GM21723 (cell line): ENCODE measurements around the gene ANKS3.

ENCODE experiments used
- ATAC-seq: cut with Tn5 transposase; IDR thresholded peaks from one replicate; pipeline ENCODE4 v1.9.1; 2021; ENCODE audit warnings: mild to moderate bottlenecking, moderate library complexity; ENCODE audit not compliant: unreplicated experiment

Gene ANKS3

GRCh38 chr16:4698321-4699045 is 35.6 kb downstream of the ANKS3 start:
- no peak for ATAC-seq

DNA sequence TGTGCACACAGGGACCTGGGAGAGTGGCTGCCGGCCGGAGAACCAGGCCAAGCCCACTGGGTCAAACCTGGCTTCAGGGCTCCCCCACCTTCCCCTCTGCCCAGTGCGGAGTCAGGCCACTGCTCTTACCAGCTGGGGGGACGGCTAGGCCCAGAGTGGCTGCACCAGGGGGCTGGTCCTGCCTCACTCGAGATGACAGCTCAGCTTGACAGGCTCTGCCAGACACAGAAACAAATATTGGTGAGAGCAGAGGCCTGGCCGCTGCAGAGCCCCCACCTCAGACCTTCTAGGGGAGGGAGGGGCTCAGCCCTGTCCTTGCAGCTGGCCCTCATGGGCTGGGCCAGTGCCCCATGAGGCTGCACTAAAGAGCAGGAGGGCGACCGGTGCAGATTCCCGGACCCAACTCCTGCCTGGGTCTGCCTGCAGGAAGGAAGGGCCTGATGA is 36.2 kb downstream of the ANKS3 start:
- no peak for ATAC-seq

DNA sequence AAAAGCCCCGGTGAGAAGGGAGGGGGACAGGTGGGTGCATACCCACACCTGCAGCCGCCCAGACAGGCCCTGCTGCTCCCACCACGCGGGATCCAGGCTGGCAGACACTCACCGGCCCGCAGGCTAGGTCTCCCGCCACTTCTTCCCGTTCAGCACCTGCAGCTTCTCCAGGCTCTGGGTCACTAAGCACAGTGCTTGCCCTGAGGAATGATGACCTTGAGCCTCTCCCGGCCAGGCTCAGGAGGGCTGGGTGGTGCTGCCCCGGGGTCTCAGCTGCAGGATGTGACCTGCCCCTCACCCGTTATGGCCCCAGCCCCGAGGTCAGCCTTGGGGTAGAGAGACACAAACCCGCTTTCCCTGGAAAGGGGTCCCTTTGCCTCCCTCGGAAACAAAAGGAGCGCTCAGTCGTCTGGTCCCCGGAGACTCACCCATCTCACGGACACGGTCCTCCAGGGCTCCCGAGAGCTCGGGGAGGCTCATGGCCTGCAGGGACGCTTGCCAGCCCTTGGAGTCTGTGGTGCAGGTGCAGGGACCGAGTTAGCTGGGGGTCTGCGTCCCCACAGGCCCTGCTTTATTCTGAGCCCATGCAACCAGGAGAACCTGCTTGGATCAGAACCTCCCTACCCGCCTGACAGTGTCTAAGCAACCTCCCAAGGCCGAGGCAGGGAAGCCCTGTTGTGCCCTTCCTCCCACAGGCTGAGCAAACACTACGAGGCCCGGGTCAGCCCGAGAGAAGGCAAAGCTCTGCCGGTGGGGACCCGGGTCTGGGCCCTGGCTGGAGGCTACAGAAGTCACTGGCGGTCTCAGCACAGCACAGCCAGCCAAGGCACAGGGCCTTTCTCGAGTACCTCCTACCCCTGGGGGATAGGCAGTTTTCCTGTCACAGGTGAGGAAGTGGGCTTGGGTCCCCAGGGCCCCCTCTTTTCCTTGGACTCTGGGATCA is 36.9 kb downstream of the ANKS3 start:
- no peak for ATAC-seq

GRCh38 chr16:4696172-4696904 is 37.7 kb downstream of the ANKS3 start:
- ATAC-seq: no peak

DNA sequence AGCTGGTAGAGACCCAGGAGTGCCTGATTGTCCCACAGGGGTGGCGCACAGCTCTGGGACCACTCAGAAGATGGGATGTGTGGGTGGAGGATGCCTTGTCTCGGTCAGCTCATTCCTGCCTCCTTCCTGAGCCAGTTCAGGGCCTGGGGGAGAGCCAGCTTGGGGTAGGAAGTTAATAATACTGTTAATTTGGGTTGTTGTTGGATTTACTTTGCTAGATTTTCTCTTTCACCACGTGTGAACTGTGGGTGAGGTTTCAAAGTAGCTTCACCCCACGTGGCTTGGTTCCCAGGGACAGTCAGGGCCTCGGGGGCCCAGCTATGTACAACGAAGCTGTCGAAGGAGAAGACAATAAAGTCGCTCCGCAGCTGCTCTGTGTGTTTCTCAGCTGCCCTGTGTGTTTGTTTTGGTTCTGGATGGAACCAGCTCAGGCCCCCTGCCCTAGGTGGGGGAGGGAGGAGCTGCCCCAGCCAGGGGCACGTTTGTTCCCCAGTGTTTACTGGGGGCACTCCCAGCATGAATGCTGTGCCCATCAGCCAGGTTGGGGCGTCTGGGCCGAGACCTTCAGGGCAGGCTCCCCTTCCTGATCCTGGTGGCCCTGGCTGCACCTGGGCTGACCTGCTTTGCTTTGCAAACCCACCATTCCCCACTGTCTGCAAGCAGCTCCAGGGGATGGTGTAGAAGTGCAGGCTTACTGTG is 38.4 kb downstream of the ANKS3 start:
- ATAC-seq: no peak

DNA sequence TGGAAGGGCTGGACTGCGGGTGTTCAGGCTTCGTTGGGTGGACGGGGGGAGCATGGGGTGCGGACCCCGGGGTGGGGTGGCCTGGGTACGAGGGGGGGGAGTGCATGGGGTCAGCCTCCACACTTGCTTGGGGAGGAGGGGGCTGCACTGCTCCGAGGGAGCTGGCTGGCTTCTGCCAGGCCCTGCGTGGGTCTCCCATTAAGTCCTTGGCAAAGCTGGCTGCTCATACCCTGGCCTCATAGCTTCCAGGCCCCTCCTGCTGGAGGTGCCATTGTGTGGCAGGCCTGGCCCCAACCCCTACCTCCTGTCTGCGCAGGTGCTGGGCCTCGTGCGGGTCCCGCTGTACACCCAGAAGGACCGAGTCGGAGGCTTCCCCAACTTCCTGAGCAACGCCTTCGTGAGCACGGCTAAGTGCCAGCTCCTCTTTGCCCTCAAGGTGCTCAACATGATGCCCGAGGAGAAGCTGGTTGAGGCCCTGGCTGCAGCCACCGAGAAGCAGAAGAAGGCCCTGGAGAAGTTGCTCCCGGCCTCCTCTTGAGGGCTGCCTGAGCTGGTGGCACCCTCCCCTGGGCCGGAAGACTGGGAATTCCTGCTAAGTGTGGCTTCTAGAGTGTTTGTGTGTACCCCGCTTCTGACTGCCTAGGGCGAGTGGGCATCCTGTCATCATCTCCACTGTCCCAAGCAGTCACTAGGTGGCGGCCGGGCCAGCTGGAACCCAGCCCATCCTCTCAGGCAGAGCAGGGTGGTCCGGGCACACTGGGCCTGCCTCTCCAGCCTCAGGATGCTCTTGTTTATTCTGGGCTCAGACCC is 39.2 kb downstream of the ANKS3 start:
- no peak for ATAC-seq

DNA sequence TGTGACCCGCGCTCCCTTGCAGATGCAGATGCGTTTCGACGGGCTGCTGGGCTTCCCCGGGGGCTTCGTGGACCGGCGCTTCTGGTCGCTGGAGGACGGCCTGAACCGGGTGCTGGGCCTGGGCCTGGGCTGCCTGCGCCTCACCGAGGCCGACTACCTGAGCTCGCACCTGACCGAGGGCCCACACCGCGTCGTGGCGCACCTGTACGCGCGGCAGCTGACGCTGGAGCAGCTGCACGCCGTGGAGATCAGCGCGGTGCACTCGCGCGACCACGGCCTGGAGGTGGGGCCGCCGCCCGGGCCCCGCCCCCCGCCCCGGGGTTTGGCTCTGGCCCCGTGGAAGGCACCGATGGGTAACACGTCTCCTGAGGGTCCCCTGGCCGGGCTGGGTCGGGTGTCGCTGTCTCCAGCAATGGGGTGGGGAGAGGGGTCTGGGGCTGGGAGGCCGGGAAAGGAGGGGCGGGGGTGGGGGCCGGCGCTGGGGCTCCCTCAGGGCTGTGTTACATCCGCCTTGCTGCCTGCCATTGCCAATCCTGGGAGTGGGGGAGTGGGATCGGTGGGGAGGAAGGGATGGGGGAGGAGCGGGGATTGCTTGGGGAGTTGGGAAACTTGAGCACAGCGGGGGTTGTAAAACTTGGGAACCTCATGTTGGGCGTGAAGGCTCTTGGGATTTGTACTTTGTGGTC is 40.0 kb downstream of the ANKS3 start:
- peak; percentile 5 for ATAC-seq

DNA sequence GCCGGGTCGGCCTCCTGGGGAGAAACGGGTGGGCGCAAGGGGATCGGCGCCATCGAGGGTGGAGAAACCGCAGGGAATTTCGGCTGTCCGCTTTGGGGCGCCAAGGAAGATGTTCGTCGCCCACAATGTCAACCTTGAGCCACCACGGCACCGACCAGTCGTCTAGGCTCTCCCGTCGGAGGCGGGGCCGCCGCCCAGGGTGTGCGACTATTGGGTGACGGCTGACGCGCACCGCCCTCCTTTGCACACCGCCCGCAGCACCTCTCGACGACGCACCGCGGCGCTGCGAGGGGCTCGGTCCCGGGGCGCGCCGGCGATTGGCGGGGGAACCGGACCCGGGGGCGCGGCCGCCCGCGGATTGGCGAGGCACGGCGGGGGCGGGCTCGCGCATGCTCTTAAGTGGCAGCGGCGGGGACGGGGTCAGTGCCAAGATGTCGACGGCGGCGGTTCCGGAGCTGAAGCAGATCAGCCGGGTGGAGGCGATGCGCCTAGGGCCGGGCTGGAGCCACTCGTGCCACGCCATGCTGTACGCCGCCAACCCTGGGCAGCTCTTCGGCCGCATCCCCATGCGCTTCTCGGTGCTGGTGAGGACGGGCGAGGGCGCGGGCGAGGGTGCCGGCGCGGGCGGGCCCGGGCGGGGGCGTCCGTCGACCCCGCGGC is 40.6 kb downstream of the ANKS3 start, which contains the start of gene NUDT16L1:
Gene NUDT16L1 (plus strand): TSS at position 267 of the 660 bp plus-strand sequence. CDS start 165 bp downstream, at position 432.
- ATAC-seq: peak; percentile 90

DNA sequence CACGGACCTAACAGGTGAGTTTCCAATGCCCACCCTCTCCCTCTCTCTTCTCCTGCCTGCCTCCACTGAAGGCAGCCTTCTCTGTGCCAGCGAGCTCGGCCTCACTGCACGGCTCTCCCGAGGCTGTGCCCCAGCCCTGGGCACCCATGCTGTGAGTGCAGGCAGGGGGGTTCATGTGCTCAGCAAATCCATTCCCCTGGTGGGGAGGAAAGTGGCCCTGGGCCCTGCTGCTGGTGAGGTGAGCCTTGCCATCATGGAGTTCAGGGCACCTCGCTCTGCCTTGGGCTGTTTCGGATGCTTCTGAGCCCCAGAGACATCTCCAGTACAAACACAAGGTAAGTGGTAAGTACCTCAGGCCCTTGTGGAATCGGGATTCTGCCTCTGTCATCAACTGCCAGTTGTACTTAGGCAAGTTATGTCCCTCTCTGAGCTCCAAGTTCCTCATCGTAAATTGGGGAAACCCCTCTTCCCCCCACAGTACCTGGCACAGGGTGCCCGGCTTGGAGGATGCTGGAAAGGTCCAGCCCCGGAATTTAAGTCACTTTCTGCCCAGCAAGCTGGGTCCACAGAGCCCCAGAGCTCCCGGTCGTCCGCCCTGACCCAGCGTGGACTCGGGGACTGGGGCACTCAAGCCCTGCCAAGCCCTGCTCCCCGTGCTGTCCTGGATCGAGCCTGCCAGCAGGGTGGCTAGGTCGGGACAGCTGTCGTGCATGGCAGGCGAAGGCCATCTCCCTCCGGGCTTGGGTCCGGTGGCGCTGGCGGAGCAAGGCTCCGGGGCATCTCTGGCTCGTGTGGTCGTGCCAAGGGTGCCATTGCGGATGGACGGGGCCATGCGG is 41.4 kb downstream of the ANKS3 start:
- ATAC-seq: peak; percentile 26

GRCh38 chr16:4691666-4692412 is 42.2 kb downstream of the ANKS3 start:
- ATAC-seq: no peak

DNA sequence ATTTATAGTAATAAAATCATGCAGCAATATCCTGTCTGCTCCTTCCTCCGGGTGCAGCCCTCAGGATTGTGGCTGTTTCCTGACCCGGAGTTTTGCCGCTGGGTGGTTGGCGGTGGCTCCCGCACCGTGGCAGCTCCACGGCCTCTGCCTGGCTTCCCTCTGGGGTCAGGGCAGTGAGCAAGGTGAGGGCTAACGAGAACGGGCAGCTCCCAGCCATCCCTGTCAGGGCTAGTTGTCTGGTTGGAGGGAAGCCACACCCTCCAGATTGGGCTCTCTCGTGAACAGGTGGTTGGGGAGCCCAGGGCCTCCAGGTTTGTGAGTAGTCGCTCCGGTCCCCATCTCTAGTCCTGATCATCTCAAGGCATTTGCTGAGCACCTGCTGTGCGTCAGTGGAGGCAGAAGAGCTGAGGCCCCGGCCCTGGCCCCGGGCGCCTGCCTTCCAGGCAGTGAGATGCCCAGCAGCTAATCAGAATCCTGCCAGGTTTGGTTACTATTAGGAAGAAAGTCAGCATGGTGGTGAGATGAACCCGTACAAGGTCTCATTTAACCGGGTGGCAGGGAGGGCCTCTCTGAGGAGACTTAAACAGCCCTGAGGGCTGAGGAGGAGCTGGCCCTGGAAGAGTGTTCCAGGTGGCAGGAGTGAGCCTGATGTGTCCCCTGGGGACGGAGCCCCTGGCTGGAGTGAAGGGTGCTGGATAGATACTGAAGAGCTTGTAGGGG is 43.0 kb downstream of the ANKS3 start:
- no peak for ATAC-seq

GRCh38 chr16:4689864-4690704 is 44.0 kb downstream of the ANKS3 start:
- ATAC-seq: no peak

DNA sequence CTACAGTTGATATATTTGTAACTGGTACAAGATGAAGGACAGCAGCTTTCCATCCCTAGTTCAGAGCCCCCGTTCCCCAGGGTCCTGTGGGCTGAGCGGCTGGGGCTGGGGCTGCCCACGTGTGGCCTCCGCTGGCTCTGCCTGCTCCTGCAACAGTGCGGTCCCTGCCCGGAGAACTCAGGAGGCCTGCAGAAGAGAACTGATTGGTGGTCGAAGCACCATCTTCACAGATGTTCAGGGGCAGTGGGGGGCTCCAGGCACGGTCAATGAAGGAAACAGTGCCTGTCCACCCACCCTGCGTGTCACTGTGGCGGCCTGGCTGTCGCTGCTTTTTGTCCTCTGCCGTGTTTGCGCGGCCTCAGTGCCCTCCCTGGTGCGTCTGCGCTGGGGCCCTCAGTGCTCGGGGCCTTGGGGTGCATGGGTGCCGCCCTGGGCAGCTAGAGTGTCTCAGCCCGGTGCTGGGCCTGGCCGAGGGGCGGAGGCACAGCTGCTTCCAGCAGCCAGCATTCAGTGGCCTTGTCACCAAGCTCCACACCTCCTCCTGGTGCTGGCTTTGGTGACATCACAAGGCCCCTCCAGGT is 44.9 kb downstream of the ANKS3 start:
- ATAC-seq: no peak

DNA sequence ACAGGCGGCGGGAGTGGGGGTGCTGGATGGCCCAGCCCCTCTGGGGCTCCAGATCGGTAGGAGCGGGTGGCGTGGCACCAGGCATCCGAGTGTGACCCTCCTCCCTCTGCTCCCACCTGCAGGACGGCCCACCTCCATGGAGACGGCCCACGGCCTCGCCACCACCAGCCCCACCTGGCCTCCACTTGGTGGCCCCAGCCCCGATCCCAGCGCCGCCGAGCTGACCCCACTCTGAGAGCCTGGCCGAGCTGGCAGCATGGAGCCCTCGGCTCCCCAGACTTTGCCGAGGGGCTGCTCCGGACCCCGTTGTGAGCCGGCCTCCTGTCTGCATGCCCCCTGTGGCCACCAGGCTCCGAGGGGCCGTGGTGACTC is 45.4 kb downstream of the ANKS3 start:
- no peak for ATAC-seq
